Neutrophil (primary cell): ENCODE measurements around the gene ATF6.

ENCODE experiments used
- H3K27ac ChIP-seq: fragments of 200-600 bp; sonication (generic); 2 replicates; pipeline ENCODE4 v1.5.1; 2016; ENCODE audit warnings: mild to moderate bottlenecking, moderate library complexity
- H3K27me3 ChIP-seq: fragments of 200-600 bp; sonication (generic); 2 replicates; pipeline ENCODE4 v1.6.0; 2016; ENCODE audit warnings: mild to moderate bottlenecking
- H3K36me3 ChIP-seq: fragments of 200-600 bp; sonication (generic); 2 replicates; pipeline ENCODE4 v1.5.1; 2017
- H3K4me1 ChIP-seq, 2 experiments: fragments of 200-600 bp in 1 of 2; sonication (generic) in 1 of 2; 1 replicate in 1 of 2; 2 replicates in 1 of 2; pipeline versions ENCODE4 v1.5.1 to v1.6.1; 2013 to 2016; ENCODE audit warnings: low read depth in 1 of 2, low read length in 1 of 2, mild to moderate bottlenecking in 1 of 2, moderate library complexity in 1 of 2; ENCODE audit not compliant: control insufficient read depth in 1 of 2, insufficient read depth in 1 of 2
- H3K4me3 ChIP-seq, 2 experiments: fragments of 200-600 bp in 1 of 2; sonication (generic) in 1 of 2; 1 replicate in 1 of 2; 2 replicates in 1 of 2; pipeline ENCODE4 v1.5.1; 2013 to 2016; ENCODE audit warnings: low read depth in 1 of 2, low read length in 1 of 2, mild to moderate bottlenecking in 1 of 2, moderate library complexity in 1 of 2
- H3K9me3 ChIP-seq: fragments of 200-600 bp; sonication (generic); 2 replicates; pipeline ENCODE4 v1.5.1; 2016
- TF ChIP-seq, protein P1 (sequence below): fragments of 200-600 bp; sonication (generic); IDR thresholded peaks from 2 replicates; pipeline ENCODE4 v1.5.1; 2016; ENCODE audit warnings: antibody characterized with exemption

The ATF6 gene

GRCh38 chr1:161989786-161990185, 223.7 kb downstream of the ATF6 start:
- TF ChIP-seq, protein P1, sequence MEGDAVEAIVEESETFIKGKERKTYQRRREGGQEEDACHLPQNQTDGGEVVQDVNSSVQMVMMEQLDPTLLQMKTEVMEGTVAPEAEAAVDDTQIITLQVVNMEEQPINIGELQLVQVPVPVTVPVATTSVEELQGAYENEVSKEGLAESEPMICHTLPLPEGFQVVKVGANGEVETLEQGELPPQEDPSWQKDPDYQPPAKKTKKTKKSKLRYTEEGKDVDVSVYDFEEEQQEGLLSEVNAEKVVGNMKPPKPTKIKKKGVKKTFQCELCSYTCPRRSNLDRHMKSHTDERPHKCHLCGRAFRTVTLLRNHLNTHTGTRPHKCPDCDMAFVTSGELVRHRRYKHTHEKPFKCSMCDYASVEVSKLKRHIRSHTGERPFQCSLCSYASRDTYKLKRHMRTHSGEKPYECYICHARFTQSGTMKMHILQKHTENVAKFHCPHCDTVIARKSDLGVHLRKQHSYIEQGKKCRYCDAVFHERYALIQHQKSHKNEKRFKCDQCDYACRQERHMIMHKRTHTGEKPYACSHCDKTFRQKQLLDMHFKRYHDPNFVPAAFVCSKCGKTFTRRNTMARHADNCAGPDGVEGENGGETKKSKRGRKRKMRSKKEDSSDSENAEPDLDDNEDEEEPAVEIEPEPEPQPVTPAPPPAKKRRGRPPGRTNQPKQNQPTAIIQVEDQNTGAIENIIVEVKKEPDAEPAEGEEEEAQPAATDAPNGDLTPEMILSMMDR = no peak
- Histone ChIP-seq H3K4me1 (peaks cover 26 to 28% of the 10 kb centered on the region in 2 experiments), H3K9me3 (no peaks in the 10 kb centered on the region), H3K4me3 (peak overlapping the region in 1 of 2 experiments; percentile 31), H3K36me3 (no peaks in the 10 kb centered on the region), H3K27ac (peak overlapping the region; percentile 75), H3K27me3 (no peaks in the 10 kb centered on the region)

- H3K36me3 ChIP-seq = no peaks in the 10 kb centered on the region
- H3K4me1 ChIP-seq = peaks cover 22 to 23% of the 10 kb centered on the region in 2 experiments
- no peak overlapping the region for H3K4me3 ChIP-seq
- H3K27me3 ChIP-seq = no peaks in the 10 kb centered on the region
- H3K27ac ChIP-seq = no peak overlapping the region
- no peaks in the 10 kb centered on the region for H3K9me3 ChIP-seq
- TF ChIP-seq, protein P1 = no peak
Measured at GRCh38 chr1:161993576-161993975, 227.5 kb downstream of the ATF6 start.

GRCh38 chr1:161994175-161994668, 228.1 kb downstream of the ATF6 start:
- Histone ChIP-seq H3K36me3 (no peaks in the 10 kb centered on the region), H3K9me3 (no peaks in the 10 kb centered on the region), H3K4me1 (peaks cover 15 to 17% of the 10 kb centered on the region in 2 experiments), H3K4me3 (no peak overlapping the region), H3K27me3 (no peaks in the 10 kb centered on the region), H3K27ac (no peak overlapping the region)
- TF ChIP-seq, protein P1 = no peak

DNA sequence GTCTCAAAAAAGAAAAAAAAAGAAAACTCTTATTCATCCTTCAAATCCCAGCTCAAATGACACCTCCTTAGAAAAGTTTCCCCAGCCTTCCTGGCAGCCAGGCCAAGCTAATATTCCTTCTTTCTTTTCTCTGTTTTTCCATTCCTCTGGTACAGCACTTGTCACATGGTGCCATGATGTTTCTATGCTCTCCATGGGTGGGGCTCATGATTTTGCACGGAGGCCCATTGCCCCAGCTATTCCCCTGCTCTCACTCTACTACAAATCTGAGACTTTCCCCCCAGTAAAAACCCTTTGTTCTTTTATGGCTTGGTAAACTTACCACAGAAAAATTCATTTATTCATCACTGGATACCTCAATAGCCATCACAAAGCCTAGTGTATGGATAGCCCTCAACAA, 231.0 kb downstream of the ATF6 start:
- no peaks in the 10 kb centered on the region for H3K27me3 ChIP-seq
- TF ChIP-seq, protein P1 = no peak
- H3K4me1 ChIP-seq = peaks cover 0 to 6% of the 10 kb centered on the region in 2 experiments
- H3K9me3 ChIP-seq = no peaks in the 10 kb centered on the region
- H3K27ac ChIP-seq = no peak overlapping the region
- H3K4me3 ChIP-seq = no peak overlapping the region
- no peaks in the 10 kb centered on the region for H3K36me3 ChIP-seq

- Histone ChIP-seq H3K4me3 (no peak overlapping the region), H3K9me3 (no peaks in the 10 kb centered on the region), H3K27ac (no peak overlapping the region), H3K4me1 (peaks cover 10 to 17% of the 10 kb centered on the region in 2 experiments), H3K27me3 (peaks cover 10% of the 10 kb centered on the region), H3K36me3 (no peaks in the 10 kb centered on the region)
- TF ChIP-seq, protein P1 = no peak
Measured at GRCh38 chr1:161998811-161999210, 232.7 kb downstream of the ATF6 start.
